Sigmoid colon (tissue), 7 donors: ENCODE measurements around the gene EPHA2. TPM values are rescaled to one million over a fixed set of nuclear protein-coding genes. Genes with fewer than 3 reads are reported as not detected.

Experiments
- DNase-seq: peaks from one replicate; pipeline ENCODE4 v3.0.0-alpha.2; 2019
- H3K27ac ChIP-seq, 4 donors: fragments of 200-600 bp; sonication (generic); one replicate each; pipeline ENCODE4 v1.5.1; 2016 to 2019; ENCODE audit warnings: mild to moderate bottlenecking in 1 of 4
- H3K27me3 ChIP-seq, 3 donors: fragments of 200-600 bp; sonication (generic); one replicate each; pipeline ENCODE4 v1.5.1; 2019; ENCODE audit warnings: mild to moderate bottlenecking in 1 of 3
- H3K36me3 ChIP-seq, 4 donors: fragments of 200-600 bp; sonication (generic); one replicate each; pipeline ENCODE4 v1.5.1; 2016 to 2019
- H3K4me1 ChIP-seq, 4 donors: fragments of 200-600 bp; sonication (generic); one replicate each; pipeline ENCODE4 v1.5.1; 2017 to 2019
- H3K4me3 ChIP-seq, 4 donors: fragments of 200-600 bp; sonication (generic); one replicate each; pipeline ENCODE4 v1.5.1; 2017 to 2019; ENCODE audit warnings: mild to moderate bottlenecking in 2 of 4, moderate library complexity in 1 of 4
- H3K9me3 ChIP-seq, 4 donors: fragments of 200-600 bp in 3 of 4; sonication (generic) in 3 of 4; one replicate each; pipeline versions ENCODE4 v1.5.1 to v1.6.1; 2013 to 2019
- EP300 ChIP-seq, 4 donors: sonication (generic); formaldehyde crosslinking; IDR thresholded peaks; one replicate each; pipeline ENCODE4 v1.6.1; 2017; ENCODE audit warnings: antibody characterized with exemption in 4 of 4
- POLR2A ChIP-seq, 2 donors: fragments of 450-650 bp; IDR thresholded peaks; one replicate each; pipeline ENCODE4 v1.6.1; 2016; ENCODE audit warnings: antibody characterized with exemption in 2 of 2, mild to moderate bottlenecking in 2 of 2, moderate library complexity in 2 of 2
- POLR2AphosphoS5 ChIP-seq, 4 donors: sonication (generic); formaldehyde crosslinking; IDR thresholded peaks; one replicate each; pipeline ENCODE4 v1.6.1; 2017; ENCODE audit warnings: antibody characterized with exemption in 4 of 4
- WGBS, 2 donors: extraction: QIAGEN DNeasy Blood & Tissue Kit; methylation state at CpG; one replicate each; pipeline ENCODE4 v1.1.7; 2013; 5-methylcytosine and 5-hydroxymethylcytosine counted together
- intact Hi-C: fragments of 100-400 bp; cut with DNase I; formaldehyde crosslinking; loops from one replicate; pipeline ENCODE4 v1.15.1; 2023
- polyA plus RNA-seq, 3 donors: library from polyadenylated mRNA; stranded (reverse); fragments of 200-250 nt; gene quantifications; one replicate each; pipeline ENCODE4 v1.2.3, GENCODE V29; 2013
- total RNA-seq, 4 donors: library from RNA; depleted of rRNA; stranded (reverse); fragments of >200 nt; gene quantifications; one replicate each; pipeline ENCODE4 v1.1.0, GENCODE V29; 2016
- TF ChIP-seq, protein P1 (sequence below), 4 experiments: fragments of 450-650 bp in 3 of 4; fragments of 200-600 bp in 1 of 4; IDR thresholded peaks; one replicate each; pipeline ENCODE4 v1.5.1; 2016 to 2019; ENCODE audit warnings: antibody characterized with exemption in 4 of 4, mild to moderate bottlenecking in 3 of 4, moderate library complexity in 2 of 4
- donor health status: healthy with polysubstance abuse.
- donor health status: Bipolar disorder and iron deficiency.
- donor health status: healthy.

The EPHA2 gene
- total and polyA plus RNA-seq, 7 donors, result 3.3 to 24.7 (median 6.0) TPM

DNA sequence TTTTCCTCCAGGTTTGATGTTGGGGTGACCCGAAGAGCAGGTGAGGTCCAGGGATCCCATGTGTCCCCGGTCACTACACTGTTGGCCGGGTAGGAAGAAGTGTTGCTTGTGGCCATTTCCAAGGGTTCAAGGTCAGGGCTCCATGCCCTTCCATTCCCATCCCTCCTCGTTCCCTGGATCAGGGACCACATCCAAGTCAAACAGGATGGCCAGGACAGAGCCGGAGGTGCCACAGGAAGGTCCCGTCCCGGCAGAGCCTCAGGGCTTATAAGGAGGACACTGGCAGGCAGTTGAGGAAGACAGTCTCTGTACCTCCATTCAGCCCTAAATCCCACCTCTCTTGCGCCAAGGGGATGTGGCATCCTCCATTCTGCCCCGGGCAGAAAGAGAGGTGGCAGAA is 60.4 kb downstream of the EPHA2 start:
- Histone ChIP-seq H3K36me3 (no peaks in the 10 kb centered on the region), H3K27me3 (no peaks in the 10 kb centered on the region), H3K4me3 (no peak overlapping the region), H3K4me1 (no peaks in the 10 kb centered on the region), H3K9me3 (no peaks in the 10 kb centered on the region), H3K27ac (no peak overlapping the region)
- TF ChIP-seq POLR2AphosphoS5 (IDR thresholded peaks at IDR 0.05), result no peak
- TF ChIP-seq POLR2A (IDR thresholded peaks at IDR 0.05), result no peak
- TF ChIP-seq, protein P1, sequence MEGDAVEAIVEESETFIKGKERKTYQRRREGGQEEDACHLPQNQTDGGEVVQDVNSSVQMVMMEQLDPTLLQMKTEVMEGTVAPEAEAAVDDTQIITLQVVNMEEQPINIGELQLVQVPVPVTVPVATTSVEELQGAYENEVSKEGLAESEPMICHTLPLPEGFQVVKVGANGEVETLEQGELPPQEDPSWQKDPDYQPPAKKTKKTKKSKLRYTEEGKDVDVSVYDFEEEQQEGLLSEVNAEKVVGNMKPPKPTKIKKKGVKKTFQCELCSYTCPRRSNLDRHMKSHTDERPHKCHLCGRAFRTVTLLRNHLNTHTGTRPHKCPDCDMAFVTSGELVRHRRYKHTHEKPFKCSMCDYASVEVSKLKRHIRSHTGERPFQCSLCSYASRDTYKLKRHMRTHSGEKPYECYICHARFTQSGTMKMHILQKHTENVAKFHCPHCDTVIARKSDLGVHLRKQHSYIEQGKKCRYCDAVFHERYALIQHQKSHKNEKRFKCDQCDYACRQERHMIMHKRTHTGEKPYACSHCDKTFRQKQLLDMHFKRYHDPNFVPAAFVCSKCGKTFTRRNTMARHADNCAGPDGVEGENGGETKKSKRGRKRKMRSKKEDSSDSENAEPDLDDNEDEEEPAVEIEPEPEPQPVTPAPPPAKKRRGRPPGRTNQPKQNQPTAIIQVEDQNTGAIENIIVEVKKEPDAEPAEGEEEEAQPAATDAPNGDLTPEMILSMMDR (IDR thresholded peaks at IDR 0.05), result no peak
- TF ChIP-seq EP300 (IDR thresholded peaks at IDR 0.05), result no peak
- 60 to 84% methylated on average over 9 of the region's 9 CpGs for WGBS, 2 donors
- intact Hi-C loops, result no loop called here
- no peak for DNase-seq

DNA sequence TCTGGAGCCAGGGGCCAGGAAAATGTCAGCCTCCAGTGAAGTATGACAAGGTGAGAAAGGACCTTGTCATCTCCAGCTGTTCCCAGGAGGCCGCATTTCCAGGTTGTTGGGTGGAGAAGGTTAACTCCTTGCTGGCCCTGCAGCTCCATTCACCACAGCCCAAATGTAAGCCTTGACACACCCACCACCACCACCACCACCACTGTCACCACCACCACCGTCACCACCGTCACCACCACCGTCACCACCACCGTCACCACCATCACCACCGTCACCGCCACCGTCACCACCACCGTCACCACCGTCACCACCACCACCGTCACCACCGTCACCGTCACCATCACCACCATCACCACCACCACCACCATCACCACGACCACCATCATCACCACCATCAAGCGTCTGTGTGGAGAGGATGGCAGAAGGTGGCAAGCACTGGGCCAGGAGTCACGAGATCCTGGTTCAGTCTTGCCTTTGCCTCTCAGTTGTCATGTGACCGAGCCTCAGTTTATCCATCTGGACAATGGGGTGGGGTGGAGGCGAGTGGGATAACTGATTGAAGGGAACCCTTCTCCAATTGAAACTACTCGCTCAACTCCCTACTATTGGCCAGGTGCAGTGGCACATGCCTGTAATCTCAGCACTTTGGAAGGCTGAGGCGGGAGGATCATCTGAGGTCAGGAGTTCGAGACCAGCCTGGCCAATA is 61.3 kb downstream of the EPHA2 start:
- Histone ChIP-seq H3K27ac (no peak overlapping the region), H3K9me3 (no peaks in the 10 kb centered on the region), H3K4me3 (no peak overlapping the region), H3K27me3 (no peaks in the 10 kb centered on the region), H3K36me3 (no peaks in the 10 kb centered on the region), H3K4me1 (no peaks in the 10 kb centered on the region)
- no peak for DNase-seq
- intact Hi-C loops, result no loop called here
- 89 to 90% methylated on average over 21 of the region's 21 CpGs for WGBS, 2 donors
- TF ChIP-seq POLR2AphosphoS5 (IDR thresholded peaks at IDR 0.05) (no peak), EP300 (IDR thresholded peaks at IDR 0.05) (no peak), POLR2A (IDR thresholded peaks at IDR 0.05) (no peak)
- TF ChIP-seq, protein P1 (IDR thresholded peaks at IDR 0.05), result no peak

DNA sequence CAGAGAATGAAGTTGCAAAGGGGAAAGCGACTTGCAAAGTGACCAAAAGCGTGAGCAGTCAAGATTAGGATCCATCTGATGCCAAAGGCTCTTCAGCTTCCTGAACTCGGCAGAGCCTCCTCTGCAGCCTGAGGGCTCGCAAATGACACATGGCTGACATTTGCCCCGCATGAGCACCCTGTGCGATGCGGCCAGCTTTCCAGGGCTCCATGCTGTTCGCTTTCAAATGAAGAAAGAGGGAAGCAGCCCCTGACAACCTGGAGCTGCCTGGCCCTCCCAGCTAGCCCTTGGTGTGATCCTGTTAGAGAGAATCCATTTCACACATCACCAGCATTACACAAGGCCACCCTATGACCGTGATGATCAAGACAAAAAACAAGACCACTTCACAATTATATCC is 62.3 kb downstream of the EPHA2 start:
- H3K36me3 ChIP-seq, result no peaks in the 10 kb centered on the region
- H3K27ac ChIP-seq, result no peak overlapping the region
- H3K27me3 ChIP-seq, result no peaks in the 10 kb centered on the region
- DNase-seq, result no peak
- intact Hi-C loops, result no loop called here
- H3K9me3 ChIP-seq, result no peaks in the 10 kb centered on the region
- no peaks in the 10 kb centered on the region for H3K4me1 ChIP-seq
- H3K4me3 ChIP-seq, result no peak overlapping the region
- WGBS, 2 donors, result 77 to 87% methylated on average over 9 of the region's 9 CpGs
- TF ChIP-seq, protein P1 (IDR thresholded peaks at IDR 0.05), result no peak
- TF ChIP-seq POLR2A (IDR thresholded peaks at IDR 0.05) (no peak), POLR2AphosphoS5 (IDR thresholded peaks at IDR 0.05) (no peak), EP300 (IDR thresholded peaks at IDR 0.05) (no peak)

DNA sequence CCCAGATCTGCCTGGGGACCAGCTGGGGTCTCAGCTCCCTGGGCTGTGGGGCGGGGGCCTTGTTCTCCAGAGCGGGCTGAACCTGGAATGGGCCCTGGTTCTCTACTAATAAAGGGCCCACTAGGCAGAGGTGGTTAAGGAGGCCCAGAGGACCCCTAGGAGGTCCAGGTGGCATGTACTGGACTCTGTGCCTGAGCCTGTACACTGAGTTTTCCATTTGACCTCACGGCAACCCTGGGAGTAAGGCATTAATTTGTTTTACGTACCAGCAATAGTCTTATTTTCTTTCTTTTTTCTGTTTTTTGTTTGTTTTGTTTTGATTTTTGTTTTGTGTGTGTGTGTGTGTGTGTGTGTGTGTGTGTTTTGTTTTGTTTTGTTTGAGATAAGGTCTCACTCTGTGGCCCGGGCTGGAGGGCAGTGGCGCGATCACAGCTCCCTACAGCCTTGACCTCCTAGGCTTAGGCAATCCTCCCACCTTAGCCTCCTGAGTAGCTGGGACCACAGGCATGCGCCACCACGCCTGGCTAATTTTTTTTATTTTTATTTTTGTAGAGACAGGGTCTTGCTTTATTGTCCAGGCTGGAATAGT is 62.9 kb downstream of the EPHA2 start:
- Histone ChIP-seq H3K27ac (no peak overlapping the region), H3K27me3 (no peaks in the 10 kb centered on the region), H3K9me3 (no peaks in the 10 kb centered on the region), H3K36me3 (no peaks in the 10 kb centered on the region), H3K4me1 (no peaks in the 10 kb centered on the region), H3K4me3 (no peak overlapping the region)
- no peak for TF ChIP-seq EP300 (IDR thresholded peaks at IDR 0.05)
- TF ChIP-seq, protein P1 (IDR thresholded peaks at IDR 0.05), result no peak
- TF ChIP-seq POLR2A (IDR thresholded peaks at IDR 0.05), result no peak
- DNase-seq, result no peak
- intact Hi-C loops, result no loop called here
- WGBS, 2 donors, result 92 to 94% methylated on average over 9 of the region's 9 CpGs
